UCSD-AML1 (cell line): ENCODE results near the gene BLVRB.
A peak's percentile ranks its signal among the peaks of the same experiment; 100 is the strongest.
"Not testable (repeated sequence)": the region's sequence is repeated elsewhere in the genome, so short reads cannot be mapped to it uniquely, and the experiment has no call there.

ENCODE experiments used
- DNase-seq: peaks from one replicate; lab custom pipeline; 2025; ENCODE audit not compliant: unreplicated experiment; lab: John Stamatoyannopoulos, UW

The BLVRB gene

GRCh38 chr19:40465557-40466218 is at the start of gene BLVRB:
Gene BLVRB, minus strand, starts transcription at chr19:40465745. Its CDS starts 57 bp downstream, at chr19:40465688.
- peak; percentile 100 for DNase-seq

GRCh38 chr19:40513741-40514315 is 48.3 kb upstream of the BLVRB start:
- DNase-seq: no peak

GRCh38 chr19:40513345-40513678 is 47.8 kb upstream of the BLVRB start:
- no peak for DNase-seq

- DNase-seq: no peak
Observed at GRCh38 chr19:40512473-40513344, 47.2 kb upstream of the BLVRB start.

- no peak for DNase-seq
Observed at GRCh38 chr19:40512110-40512472, 46.5 kb upstream of the BLVRB start.

- no peak for DNase-seq
Observed at GRCh38 chr19:40511487-40511886, 45.9 kb upstream of the BLVRB start.

- no peak for DNase-seq
Observed at GRCh38 chr19:40510526-40511115, 45.1 kb upstream of the BLVRB start.

- DNase-seq: no peak
Observed at GRCh38 chr19:40508739-40509260, 43.3 kb upstream of the BLVRB start.

GRCh38 chr19:40507892-40508291 is 42.3 kb upstream of the BLVRB start:
- no peak for DNase-seq

- DNase-seq: no peak
Observed at GRCh38 chr19:40506099-40506498, 40.6 kb upstream of the BLVRB start.

- no peak for DNase-seq
Observed at GRCh38 chr19:40503320-40503695, 37.8 kb upstream of the BLVRB start.

- no peak for DNase-seq
Observed at GRCh38 chr19:40502647-40503319, 37.2 kb upstream of the BLVRB start.

- no peak for DNase-seq
Observed at GRCh38 chr19:40502081-40502480, 36.5 kb upstream of the BLVRB start.

GRCh38 chr19:40501599-40501998 is 36.1 kb upstream of the BLVRB start:
- DNase-seq: no peak

- not testable (repeated sequence) for DNase-seq
Observed at GRCh38 chr19:40500678-40501530, 35.4 kb upstream of the BLVRB start.

- DNase-seq: no peak
Observed at GRCh38 chr19:40499320-40499719, 33.8 kb upstream of the BLVRB start.

GRCh38 chr19:40497214-40497613 is 31.7 kb upstream of the BLVRB start:
- DNase-seq: no peak

GRCh38 chr19:40494191-40494838 is 28.8 kb upstream of the BLVRB start:
- no peak for DNase-seq

- DNase-seq: no peak
Observed at GRCh38 chr19:40493778-40494177, 28.2 kb upstream of the BLVRB start.

- no peak for DNase-seq
Observed at GRCh38 chr19:40492274-40492673, 26.7 kb upstream of the BLVRB start.
